Kasumi-1 (cell line): ENCODE measurements around the gene DOCK6.

ENCODE experiments used
- DNase-seq, 2 experiments: peaks; one replicate each; lab custom pipeline; 2025; lab: John Stamatoyannopoulos, UW

Gene DOCK6

DNA sequence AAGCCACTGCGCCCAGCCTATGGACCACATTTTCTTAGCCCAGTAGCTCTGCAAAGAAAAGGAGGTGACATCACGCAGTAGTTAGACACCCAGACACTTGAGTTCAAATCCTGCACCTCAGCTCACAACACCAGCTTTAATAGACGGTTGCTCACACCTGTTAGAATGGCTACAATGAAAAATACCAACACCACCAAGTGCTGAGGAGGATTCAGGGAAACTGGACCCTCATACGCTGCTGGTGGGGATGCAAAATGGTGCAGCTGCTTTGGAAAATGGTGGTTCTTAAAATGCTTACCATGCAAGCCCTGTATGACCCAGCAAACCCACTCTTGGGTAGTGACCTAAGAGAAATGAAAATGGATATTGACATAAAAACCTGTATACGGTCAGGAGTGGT lies 11.7 kb upstream of the DOCK6 start:
- no peak for DNase-seq

DNA sequence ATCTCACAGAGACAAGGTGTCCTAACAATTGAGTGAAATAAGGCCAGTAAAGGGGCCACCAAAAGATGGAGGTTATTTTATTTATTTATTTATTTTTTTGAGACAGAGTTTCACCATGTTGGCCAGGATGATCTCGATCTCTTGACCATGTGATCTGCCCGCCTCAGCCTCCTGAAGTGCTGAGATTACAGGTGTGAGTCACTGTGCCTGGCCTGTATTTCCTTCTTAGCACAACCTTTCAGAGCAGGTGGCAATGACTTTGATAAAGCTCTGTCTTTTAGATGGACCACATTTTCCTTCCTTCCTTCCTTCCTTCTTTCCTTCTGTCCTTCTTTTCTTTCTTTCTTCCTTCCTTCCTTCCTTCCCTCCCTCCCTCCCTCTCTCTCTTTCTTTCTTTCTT lies 11.0 kb upstream of the DOCK6 start:
- DNase-seq: no peak

DNA sequence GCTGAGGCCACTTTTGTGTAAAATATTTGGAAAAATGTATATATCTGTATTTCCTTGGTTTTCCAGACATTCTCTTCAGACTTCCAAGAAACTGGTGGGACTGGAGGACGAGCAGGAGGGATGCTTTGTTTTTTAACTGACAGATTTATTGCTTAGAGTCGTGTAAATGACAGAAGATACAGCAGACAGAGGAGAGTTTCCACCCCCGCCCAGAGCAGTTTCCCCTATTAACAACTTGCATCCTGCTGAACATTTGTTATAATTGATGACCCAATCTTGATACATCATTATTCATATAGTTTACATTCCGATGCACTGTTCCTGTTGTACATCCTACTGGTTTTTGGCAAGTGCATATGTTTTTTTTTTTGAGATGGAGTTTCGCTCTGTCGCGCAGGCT lies 7.1 kb upstream of the DOCK6 start:
- peak in 1 of 2 experiments; percentile 25 for DNase-seq

DNA sequence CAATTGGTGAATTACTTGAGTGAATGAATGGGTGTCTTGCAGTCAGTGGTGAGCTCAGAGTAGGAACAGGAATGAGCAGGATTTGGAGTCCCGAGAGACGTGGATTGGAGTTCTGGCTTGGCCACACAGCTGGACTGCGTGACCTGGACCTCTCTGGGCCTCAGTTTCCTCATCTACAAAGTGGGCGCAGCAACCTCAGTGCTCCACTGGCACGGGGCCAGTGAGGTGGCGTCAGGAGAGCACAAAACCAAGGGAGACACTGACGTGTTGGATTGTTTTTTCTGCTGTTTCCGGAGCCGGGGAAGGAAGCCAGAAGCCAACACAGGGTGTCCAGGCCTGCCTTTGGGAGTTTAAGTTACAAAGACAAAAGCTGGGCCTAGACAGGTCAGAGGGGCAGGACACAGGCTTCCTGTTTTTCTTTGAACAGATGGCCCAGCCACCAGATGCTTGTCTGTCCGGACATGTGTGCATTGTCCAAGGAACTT lies 6.5 kb upstream of the DOCK6 start:
- DNase-seq: peak; percentile 64

DNA sequence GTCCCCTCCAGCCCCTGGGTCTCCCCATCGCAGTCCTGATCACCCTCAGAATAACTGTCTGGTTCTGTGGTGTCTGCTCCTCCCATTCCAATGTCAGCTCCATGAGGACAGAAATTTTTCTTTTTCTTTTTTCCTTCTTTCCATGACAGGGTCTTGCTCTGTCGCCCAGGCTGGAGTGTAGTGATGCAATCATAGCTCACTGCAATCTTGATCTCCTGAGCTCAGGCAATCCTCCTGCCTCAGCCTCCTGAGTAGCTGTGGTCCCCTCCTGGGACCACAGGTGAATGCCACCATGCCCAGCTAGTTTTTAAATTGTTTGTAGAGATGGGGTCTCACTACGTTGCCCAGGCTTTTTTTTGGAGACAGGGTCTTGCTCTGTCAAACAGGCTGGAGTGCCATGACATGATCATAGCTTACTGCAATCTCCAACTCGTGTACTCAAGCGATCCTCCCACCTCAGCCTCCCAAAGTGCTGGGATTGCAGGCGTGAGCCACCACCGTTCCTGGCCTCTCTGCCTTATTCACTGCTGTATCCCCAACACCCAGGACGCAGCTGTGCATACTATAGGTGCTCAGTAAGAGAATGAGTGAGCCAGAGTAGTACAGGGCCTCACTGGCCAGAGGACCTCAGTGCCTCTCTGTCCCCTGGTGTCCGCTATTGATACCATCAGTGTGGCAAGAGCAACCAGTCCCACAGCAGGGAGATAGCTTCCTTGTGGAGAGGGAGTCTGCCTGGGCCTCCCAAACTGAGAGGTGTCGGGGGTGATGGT lies 5.2 kb upstream of the DOCK6 start:
- DNase-seq: no peak

DNA sequence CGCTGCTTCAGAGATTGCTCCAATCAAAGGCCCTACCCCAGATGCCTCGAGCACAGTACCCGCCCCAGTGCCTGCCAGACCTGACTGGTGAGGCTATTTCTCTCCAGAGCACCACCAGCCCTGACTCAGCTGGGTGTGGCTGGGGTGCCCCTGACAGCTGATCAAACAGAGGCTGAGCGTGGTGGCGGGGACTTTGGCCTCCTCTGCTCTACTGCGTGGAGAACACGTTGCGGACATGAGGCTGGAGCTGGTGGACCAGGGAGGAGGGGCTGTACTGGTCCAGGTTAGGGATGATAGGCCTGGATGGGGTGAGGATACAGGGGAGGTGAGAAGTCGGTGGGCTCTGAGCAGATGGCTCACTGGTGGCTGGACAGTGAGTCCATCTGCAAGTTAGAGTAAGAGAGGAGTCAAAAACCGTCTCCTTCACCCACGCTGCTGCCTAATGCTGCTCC lies 3.5 kb upstream of the DOCK6 start:
- DNase-seq: no peak

DNA sequence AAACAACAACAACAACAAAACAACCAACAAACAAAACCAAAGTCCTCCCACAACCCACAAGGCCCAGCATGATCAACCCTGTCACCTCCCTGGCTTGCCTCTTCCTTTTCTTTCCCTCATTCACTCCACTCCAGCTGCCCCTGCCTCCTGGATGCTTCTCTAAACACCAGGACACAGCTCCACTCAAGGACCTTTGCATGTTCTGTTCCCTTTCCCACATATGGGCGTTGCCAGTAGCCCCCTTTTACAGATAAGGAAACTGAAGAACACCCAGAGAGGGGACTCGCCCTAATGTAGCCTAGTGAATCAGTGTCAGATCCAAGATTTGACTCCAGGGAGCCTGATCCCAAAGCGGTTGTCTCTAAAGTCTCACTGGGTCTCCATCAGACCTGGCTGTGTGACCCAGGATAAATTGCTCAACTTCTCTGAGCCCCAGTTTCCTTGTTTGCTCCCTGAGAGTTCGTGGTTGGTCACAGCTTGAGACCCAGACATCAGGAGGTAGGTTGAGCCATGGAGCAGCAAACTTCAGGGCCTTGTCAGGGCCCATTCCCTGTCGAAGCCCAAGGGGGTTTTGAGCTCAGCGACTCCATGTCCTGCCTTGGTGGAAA lies 3.0 kb upstream of the DOCK6 start:
- DNase-seq: no peak

DNA sequence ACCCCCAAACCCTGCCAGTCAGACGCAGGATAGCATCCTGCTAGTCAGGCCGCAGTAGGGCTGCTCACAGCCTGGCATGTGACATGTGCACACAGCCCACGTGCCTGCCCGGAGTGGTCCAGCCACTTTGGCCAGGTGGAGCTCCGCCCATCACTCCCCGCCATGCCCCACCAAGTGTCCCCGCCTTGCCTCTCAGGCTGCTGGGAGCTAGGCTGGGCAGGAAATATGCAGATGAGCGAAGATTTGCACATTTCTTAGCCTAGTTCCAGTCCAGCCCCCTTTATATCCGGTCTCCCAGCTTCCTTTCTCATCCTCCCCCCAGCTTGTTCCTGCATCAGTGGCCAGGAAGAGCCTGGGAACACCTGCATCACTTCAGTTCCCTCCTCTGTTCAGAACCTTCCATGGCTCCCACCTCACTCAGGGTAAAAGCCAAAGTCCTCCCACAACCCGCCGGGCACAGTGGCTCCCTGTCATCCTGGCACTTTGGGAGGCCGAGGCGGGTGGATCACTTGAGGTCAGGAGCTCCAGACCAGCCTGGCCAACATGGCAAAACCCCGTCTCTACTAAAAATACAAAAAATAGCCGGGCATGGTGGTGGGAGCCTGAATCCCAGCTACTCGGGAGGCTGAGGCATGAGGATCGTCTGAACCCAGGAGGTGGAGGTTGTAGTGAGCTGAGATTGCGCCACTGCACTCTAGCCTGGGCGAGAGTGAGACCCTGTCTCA lies 2.3 kb upstream of the DOCK6 start:
- DNase-seq: no peak

DNA sequence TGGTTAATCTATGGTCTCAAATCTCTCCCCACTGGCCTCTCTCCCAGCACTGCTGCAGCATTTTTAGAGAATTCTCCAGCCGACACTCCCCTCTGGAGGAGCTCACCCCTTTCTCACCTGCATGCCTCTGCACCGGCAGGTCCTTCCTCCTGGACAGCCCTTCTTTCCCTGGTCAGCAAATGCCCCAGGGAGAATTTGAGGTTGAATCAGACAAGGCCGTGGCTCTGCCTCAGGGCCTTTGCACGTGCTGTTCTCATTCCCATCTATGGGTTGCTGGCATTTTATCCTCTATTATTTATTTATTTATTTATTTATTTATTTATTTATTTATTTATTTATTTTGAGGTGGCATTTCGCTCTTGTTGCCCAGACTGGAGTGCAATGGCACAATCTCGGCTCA lies 1.4 kb upstream of the DOCK6 start:
- DNase-seq: no peak

DNA sequence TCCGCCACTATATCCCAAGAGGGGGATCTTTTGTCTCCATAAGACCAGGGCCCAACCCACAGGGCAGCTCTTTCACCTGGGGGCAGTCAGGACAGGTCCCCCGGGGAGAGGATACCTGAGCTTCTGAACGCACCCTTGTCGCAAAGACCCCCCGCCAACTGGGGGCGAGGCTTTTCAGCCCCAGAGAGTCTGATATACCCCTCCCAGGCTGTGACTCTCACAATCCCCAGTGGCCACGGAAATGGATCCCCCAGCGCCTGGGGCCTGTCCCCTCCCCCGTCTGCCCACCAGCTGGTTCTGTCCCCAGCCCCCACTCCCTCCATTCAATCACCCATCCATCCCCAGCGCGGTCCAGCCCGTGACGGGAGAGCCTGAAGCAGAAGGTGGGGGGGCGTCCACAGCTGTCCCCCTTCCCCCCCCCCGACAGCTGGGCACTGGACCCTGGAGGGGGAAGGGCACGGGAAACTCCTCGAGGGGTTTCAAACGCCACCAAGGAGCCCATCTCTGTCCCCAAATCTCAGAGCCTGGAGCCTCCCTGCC lies 823 bp downstream of the DOCK6 start:
- no peak for DNase-seq

DNA sequence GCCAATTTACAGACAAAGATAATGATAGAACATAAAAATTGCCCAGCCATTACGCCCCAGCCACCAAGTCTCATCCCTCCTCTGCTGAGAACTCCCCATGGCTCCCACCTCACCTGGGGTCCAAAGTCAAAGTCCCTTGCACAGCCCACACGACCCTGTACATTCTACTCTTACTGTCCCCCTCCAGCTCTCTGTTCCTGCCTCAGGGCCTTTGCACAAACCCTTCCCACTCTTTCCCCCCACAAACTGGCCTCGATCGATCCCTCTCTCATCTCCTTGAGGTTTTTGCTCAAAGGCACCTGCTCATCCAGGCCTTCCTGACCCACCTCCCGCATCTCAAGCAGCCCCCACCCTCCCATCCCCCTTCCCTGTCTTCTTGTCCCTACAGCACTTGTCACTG lies 1.3 kb downstream of the DOCK6 start:
- DNase-seq: no peak

DNA sequence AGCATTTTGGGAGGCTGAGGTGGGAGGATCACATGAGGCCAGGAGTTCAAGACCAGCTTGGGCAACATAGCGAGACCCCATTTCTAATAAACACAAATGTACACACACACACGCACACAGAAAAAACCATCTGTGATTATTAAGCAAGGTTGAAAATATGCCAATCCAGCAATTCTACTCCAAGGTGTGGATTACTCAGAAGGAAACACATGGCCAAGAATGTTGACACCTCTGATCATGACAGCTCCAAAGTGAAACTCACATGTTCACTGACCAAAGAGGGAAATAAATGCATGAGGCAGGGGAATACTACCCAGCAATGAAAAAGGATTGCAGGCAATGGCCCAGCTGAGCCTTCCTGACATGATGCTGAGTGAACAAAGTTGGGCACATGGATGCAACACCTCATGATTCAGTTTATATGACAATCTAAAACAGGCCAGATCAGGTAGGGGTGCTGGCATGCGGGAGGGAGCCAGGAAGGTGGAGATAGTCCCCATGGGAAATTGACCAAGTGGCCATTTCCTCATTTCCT lies 4.4 kb downstream of the DOCK6 start:
- no peak for DNase-seq

DNA sequence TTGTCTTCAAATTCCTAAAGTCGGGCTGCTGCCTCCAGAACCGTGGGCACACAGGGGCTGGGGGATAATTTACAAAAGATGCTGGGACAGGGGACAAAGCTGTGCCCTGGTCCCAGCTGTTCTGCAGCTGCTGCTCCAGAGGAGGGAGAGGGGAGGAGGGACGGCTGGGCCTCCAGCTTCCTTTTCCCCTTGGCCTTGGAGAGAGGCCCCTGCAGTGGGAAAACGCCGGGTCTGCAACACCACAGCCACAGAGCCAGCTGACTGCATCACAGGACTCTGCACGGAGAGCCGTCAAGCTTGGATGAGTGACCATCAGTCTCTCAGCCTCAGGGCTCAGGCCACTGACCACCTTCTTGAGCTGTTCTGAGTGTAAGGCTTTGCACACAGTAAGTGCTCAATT lies 6.1 kb downstream of the DOCK6 start:
- DNase-seq: peak in 1 of 2 experiments; percentile 13

DNA sequence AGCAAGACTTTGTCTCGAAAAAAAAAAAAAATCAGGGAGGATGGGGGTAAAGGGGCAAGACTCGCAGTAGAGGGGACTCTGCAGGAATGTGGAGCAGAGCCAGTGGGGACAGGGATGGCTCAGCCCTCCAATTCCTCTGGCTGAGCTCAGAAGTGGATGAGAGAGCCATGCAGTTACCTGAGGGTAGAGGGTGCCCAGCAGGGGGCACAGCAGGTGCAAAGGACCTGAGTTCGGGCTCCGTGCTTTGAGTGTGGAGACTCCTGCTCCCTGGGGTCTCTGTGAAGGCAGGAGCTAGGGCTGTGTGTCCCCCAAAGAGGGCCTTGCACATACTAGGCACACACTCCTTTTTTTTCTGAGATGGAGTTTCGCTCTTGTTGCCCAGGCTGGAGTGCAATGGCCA lies 7.7 kb downstream of the DOCK6 start:
- no peak for DNase-seq

DNA sequence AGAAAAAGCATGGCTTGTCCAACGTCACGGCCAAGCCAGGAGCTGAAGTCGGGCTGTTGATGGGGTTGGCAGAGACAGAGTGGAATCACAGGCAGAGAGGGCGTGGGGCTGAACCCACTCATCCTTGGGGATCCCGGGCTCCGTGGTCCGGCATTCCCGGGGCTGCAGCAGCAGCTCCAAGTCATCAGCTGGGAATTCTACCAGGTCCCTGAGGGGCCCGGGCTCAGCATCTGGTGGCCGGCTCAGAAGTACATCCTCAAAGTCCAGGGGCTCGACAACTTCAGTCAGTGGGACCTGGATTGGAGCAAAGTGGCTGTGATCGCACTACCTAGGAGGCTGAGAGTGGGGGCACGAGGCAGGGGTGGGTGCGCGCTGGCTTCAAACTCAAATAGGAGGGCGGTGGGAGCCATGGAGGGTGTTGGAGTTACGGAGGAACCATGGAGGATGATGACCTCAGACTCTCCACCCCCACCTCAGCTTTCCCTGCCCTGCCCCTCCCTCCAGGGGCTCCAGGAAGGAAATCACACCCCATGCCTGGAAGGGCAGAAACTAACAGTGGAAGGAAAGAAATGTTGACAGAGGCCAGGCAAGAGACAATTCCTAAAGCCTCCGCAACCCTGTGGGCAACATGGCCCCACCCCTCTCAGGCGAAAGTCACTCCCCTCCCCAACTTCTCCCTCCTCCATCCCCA lies 9.5 kb downstream of the DOCK6 start:
- no peak for DNase-seq

DNA sequence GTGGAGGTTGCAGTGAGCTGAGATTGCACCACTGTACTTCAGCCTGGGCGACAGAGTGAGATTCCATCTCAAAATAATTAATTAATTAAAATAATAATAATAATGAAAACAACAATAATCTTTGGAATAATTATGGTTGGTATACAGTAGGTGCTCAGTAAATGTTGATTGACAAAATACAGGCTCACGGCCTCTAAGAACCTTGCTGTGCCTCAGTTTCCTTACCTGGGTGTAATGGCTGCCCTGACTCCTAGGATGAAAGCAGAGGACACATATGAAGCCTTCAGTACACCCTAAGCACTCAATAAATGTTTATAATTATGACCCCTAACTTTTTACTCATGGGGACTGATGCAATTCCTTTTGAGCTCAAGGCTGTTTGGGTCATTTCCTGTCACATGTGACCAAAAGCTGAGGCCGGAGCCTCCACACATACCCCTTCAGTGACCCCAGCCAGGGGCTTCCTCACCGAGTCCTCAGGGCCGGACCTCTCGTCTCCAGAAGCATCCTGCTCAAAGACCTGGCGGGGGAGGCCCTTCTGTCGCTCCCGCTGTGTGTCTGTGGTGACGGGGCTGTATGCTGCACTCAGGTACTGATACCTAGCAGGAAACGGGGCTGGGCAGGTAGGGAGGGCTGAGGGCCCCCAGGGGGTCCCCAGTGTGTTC lies 10.5 kb downstream of the DOCK6 start:
- no peak for DNase-seq

DNA sequence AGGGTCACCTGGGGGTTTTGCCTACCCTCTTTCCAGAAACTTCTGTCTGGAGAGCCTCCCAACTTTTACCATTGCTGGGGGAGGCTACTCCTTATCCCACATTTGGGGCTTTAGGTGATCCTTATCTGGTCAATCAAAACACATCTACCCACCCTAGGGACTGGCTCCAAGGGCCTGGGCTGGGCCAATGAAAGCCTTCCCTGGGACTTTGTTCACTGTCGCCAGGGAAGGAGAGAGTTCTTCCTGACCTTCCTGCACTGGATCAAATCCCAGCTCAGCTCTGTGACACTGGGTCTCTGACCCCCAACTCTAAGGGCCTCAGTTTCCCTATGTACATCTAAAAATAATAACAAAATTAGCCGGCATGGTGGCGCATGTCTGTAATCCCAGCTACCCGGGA lies 11.1 kb downstream of the DOCK6 start:
- DNase-seq: no peak

DNA sequence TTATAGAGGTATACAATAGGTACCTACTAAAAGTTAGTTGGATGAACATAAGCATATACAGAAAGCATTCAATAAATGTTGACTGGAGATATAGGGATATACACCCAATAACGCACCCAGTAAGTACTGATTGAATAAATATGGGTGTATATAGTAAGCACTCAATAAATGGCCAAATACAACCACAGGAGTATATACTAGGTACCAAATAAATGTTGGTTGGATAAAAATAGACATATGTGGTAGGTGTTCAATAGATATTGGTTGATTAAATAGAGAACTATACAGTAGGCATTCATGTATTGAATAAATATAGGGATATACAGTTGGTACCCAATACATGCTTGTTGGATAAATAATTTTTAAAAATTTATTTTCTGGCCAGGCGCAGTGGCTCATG lies 13.5 kb downstream of the DOCK6 start:
- DNase-seq: no peak

DNA sequence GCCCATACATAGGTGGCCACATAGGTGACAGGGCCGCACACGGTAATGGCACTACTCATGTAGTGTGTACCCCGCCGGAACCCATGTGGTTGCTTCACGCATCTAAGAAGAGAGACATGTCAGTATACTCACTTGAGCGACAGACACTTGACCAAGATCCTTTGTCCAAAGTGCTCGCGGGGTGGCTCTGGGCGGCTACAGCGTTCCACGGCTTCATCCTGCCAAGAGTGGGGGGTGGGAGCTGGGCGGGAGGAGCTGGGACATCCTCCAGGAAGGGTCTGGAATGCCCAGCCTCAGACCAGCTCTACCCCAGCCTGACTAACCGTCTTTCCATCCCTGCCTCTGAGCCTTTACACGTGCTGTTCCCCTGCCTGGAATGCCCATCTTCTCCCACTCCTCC lies 14.4 kb downstream of the DOCK6 start:
- DNase-seq: no peak

DNA sequence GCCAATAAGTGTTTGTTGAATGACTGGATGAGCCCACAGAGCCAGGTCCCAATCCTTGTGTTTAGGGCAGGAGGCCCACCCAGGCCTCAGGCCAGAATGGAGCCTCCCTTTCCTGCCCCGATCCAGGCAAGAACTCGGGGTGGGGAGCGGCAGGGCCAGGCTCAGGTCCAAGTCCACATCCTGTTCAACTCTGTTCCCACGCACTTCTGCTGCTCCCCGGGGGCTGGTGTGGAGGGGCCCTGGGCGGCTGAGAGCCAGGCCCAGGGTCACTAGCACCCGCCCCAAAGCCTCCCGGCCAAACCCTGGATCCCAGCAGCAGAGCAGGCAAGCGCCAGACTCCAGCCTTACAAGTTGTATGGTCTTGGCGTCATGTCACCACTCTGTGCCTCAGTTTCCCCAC lies 14.9 kb downstream of the DOCK6 start:
- no peak for DNase-seq

DNA sequence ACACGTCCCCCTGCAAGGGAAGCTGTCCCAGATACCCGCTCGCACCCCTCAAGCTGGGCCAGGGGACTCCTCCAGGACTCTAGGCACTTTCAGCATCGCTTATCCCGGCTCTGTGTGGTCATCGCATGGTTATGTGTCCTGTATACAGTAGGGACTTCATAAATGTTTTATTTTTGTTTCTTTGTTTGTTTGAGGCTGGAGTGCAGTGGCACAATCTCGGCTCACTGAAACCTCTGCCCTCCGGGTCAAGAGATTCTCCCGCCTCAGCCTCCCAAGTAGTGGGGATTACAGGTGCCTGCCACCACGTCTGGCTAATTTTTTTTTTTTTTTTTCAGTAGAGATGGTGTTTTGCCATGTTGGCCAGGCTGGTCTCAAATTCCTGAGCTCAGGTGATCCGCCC lies 15.4 kb downstream of the DOCK6 start:
- no peak for DNase-seq
